ENCODE measurements around the gene SNIP1.

- TF ChIP-seq CTCF (IDR thresholded peaks at IDR 0.05; ENCODE audit: low read length) (peak; percentile 98), EZH2 (optimal IDR thresholded peaks at IDR 0.05; ENCODE audit: low read depth, low read length) (no peak), EZH2phosphoT487 (IDR thresholded peaks at IDR 0.05; ENCODE audit: low read length) (no peak)
These were observed 67.1 kb downstream of the SNIP1 start for GRCh38 chr1:37486680-37487618.

All from MM.1S (cell line).